ENCODE results near the gene RNF220. TPM values are rescaled to one million over a fixed set of nuclear protein-coding genes. Genes with fewer than 3 reads are reported as not detected.

RNF220 gene
- total RNA-seq, 2 donors from 2014 or later, result 84.8 to 95.2 TPM

DNA sequence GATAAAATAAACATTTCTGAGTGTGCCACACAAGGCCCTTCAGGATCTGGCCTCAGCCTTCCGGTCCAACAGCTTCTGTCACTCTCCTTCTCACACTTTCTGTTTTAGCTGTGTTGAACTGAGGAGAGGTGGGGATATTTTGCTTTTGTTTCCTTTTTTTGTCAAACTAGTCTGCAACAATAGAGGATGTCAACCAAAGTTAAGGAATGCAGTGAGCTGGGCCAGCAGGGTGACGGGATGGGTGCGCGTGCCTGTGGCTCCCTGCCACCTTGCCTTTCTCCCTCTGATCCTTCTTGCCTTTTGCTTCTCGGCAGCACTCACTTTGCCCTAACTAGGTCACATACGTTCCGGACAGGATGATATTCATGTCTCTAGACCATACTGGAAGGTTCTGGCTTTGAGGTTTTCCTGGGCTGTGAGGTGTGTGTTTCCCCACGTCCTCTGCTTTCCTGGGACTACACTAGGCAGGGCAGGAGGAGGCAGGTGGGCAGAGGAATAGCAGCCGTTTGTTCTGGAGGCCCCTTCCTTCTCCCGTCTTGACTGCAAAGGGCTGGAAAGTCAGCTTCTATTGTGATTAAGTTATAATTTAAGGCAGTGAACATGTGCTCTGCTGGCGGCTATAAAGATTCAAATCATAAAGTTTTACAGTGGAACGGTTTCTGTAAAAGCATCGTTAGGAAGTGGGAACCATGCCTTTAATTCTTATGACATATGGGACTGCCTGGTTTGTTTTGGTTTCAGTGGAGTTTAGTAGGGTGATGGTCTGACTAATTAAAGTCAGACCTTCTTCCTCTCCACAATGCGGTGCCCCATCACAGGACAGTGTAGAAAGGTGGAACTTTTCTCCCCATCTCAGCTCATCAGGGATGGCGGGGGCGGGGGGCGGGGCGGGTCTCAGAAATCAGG, 67.8 kb downstream of the RNF220 start:
- ATAC-seq, result no peak
- no peak overlapping the region for H3K27ac Mint-ChIP-seq
- peak overlapping the region; percentile 70 for H3K4me3 Mint-ChIP-seq

GRCh38 chr1:44476891-44477290, 71.8 kb downstream of the RNF220 start:
- H3K27ac Mint-ChIP-seq, result no peak overlapping the region
- no peak for ATAC-seq
- DNase-seq, result no peak
- H3K27me3 Mint-ChIP-seq, result peaks cover 44% of the 10 kb centered on the region
- H3K36me3 Mint-ChIP-seq (ENCODE audit: low read depth), result peaks cover 6% of the 10 kb centered on the region
- H3K4me1 Mint-ChIP-seq, result peaks cover 6% of the 10 kb centered on the region
- H3K9me3 ChIP-seq (ENCODE audit: control insufficient read depth, low read length, poor library complexity, severe bottlenecking), result no peaks in the 10 kb centered on the region
- H3K4me3 Mint-ChIP-seq, result no peak overlapping the region

More for the DNA sequence above, 67.8 kb downstream of the RNF220 start:
- DNase-seq, result no peak
- H3K9me3 ChIP-seq (ENCODE audit: control insufficient read depth, low read length, poor library complexity, severe bottlenecking), result no peaks in the 10 kb centered on the region
- H3K36me3 Mint-ChIP-seq (ENCODE audit: low read depth), result peaks cover 2% of the 10 kb centered on the region
- peaks cover 6% of the 10 kb centered on the region for H3K4me1 Mint-ChIP-seq
- peaks cover 41% of the 10 kb centered on the region for H3K27me3 Mint-ChIP-seq

GRCh38 chr1:44481701-44482100, 76.6 kb downstream of the RNF220 start:
- H3K36me3 Mint-ChIP-seq (ENCODE audit: low read depth), result peaks cover 4% of the 10 kb centered on the region
- no peak overlapping the region for H3K27ac Mint-ChIP-seq
- DNase-seq (no peak), ATAC-seq (no peak)
- peaks cover 61% of the 10 kb centered on the region for H3K27me3 Mint-ChIP-seq
- no peak overlapping the region for H3K4me3 Mint-ChIP-seq
- no peaks in the 10 kb centered on the region for H3K9me3 ChIP-seq (ENCODE audit: control insufficient read depth, low read length, poor library complexity, severe bottlenecking)
- H3K4me1 Mint-ChIP-seq, result peaks cover 2% of the 10 kb centered on the region

GRCh38 chr1:44483089-44483874, 78.2 kb downstream of the RNF220 start:
- H3K36me3 Mint-ChIP-seq (ENCODE audit: low read depth), result peaks cover 4% of the 10 kb centered on the region
- ATAC-seq (no peak), DNase-seq (no peak)
- peaks cover 61% of the 10 kb centered on the region for H3K27me3 Mint-ChIP-seq
- no peak overlapping the region for H3K4me3 Mint-ChIP-seq
- H3K27ac Mint-ChIP-seq, result no peak overlapping the region
- H3K4me1 Mint-ChIP-seq, result peaks cover 2% of the 10 kb centered on the region
- H3K9me3 ChIP-seq (ENCODE audit: control insufficient read depth, low read length, poor library complexity, severe bottlenecking), result no peaks in the 10 kb centered on the region

DNA sequence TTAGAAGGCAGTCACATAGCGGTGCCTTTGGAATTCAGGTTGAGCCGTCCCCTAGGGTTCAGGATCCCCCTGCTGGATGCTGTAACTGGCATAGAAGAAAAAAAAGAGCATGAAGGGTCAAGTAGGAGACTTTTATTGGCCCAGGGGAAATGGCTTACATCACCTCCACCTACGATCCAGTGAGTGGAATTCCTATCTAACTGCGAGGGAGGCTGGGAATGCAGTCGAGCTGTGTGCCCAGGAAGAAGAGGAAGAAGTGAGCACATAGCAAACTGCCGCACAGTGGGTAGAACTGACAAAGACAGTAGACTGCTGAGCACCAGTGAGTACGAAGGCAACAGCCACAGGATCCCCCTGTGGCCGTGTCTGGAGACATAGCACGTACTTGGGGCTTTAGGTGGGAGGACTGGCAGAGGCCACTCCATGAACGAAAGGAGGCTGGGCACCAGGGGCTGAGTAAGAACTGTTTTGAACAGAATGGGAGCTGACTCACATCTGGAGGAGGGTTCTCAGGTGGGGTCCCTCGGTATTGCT, 79.2 kb downstream of the RNF220 start:
- Mint-ChIP-seq H3K4me3 (no peak overlapping the region), H3K27me3 (peaks cover 65% of the 10 kb centered on the region), H3K27ac (no peak overlapping the region), H3K4me1 (peaks cover 2% of the 10 kb centered on the region), H3K36me3 (ENCODE audit: low read depth) (peaks cover 4% of the 10 kb centered on the region)
- ATAC-seq (no peak), DNase-seq (no peak)
- H3K9me3 ChIP-seq (ENCODE audit: control insufficient read depth, low read length, poor library complexity, severe bottlenecking), result no peaks in the 10 kb centered on the region

- Mint-ChIP-seq H3K4me3 (no peak overlapping the region), H3K36me3 (ENCODE audit: low read depth) (peaks cover 2% of the 10 kb centered on the region), H3K27me3 (peaks cover 59% of the 10 kb centered on the region), H3K4me1 (peaks cover 2% of the 10 kb centered on the region), H3K27ac (no peak overlapping the region)
- H3K9me3 ChIP-seq (ENCODE audit: control insufficient read depth, low read length, poor library complexity, severe bottlenecking), result no peaks in the 10 kb centered on the region
- ATAC-seq (no peak), DNase-seq (no peak)
Observed at GRCh38 chr1:44485229-44485933, 80.3 kb downstream of the RNF220 start.

DNA sequence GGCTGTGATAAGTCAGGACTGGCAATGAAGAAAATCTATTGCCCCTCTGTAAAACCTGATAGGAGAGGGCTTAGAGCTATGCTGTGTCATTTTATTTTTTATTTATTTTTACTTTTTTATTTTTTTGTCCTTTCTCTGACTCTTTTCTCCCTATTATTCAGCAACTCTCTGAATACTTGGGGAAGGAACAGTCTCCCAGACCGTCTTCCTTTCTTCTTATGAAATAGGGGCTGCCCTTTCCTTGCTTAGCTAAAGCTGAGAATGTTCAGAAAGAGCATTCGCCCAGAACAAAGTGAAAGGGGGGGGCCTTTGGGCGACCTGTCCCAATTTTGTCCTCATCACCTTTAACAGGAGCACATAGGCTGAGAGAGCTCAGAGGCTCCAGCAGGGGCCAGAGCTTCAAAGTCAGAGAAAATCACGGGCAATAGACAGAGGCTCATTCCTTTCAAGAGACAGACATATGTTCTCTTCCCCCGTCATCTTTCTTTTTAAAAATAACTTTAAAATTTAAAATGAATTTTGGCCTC, 80.9 kb downstream of the RNF220 start:
- DNase-seq, result no peak
- Mint-ChIP-seq H3K27ac (no peak overlapping the region), H3K27me3 (peaks cover 53% of the 10 kb centered on the region), H3K4me1 (peaks cover 2% of the 10 kb centered on the region), H3K36me3 (ENCODE audit: low read depth) (no peaks in the 10 kb centered on the region), H3K4me3 (no peak overlapping the region)
- no peak for ATAC-seq
- no peaks in the 10 kb centered on the region for H3K9me3 ChIP-seq (ENCODE audit: control insufficient read depth, low read length, poor library complexity, severe bottlenecking)

DNA sequence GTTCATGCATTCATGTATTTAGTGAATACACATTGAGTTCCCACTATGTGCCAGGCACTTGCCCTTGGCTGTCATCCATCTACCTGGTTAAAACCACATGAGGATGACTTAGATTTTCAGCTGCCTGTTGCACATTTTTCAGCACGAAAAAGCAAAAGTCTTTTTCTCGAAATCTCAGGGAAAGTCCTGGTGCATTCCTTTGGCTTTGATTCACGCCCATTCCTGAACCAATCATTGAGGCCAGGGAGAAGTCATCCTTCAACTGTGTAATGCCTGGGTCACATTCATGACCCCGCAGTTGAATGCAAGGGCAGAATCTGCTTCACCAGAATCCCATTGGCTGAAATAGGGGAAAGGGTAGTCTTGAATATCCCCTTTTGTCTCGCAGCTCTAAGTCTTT, 84.4 kb downstream of the RNF220 start:
- ATAC-seq (no peak), DNase-seq (no peak)
- Mint-ChIP-seq H3K4me1 (no peaks in the 10 kb centered on the region), H3K4me3 (no peak overlapping the region), H3K27me3 (peaks cover 32% of the 10 kb centered on the region), H3K27ac (no peak overlapping the region), H3K36me3 (ENCODE audit: low read depth) (no peaks in the 10 kb centered on the region)
- no peaks in the 10 kb centered on the region for H3K9me3 ChIP-seq (ENCODE audit: control insufficient read depth, low read length, poor library complexity, severe bottlenecking)

- no peak for ATAC-seq
- H3K27me3 Mint-ChIP-seq, result peaks cover 16% of the 10 kb centered on the region
- DNase-seq, result no peak
- H3K4me3 Mint-ChIP-seq, result no peak overlapping the region
- no peaks in the 10 kb centered on the region for H3K36me3 Mint-ChIP-seq (ENCODE audit: low read depth)
- no peak overlapping the region for H3K27ac Mint-ChIP-seq
- no peaks in the 10 kb centered on the region for H3K4me1 Mint-ChIP-seq
- no peaks in the 10 kb centered on the region for H3K9me3 ChIP-seq (ENCODE audit: control insufficient read depth, low read length, poor library complexity, severe bottlenecking)
Observed at GRCh38 chr1:44496541-44497171, 91.6 kb downstream of the RNF220 start.

- no peak for ATAC-seq
- Mint-ChIP-seq H3K4me3 (no peak overlapping the region), H3K36me3 (ENCODE audit: low read depth) (no peaks in the 10 kb centered on the region), H3K4me1 (no peaks in the 10 kb centered on the region), H3K27ac (no peak overlapping the region), H3K27me3 (peaks cover 13% of the 10 kb centered on the region)
- no peaks in the 10 kb centered on the region for H3K9me3 ChIP-seq (ENCODE audit: control insufficient read depth, low read length, poor library complexity, severe bottlenecking)
- no peak for DNase-seq
Observed at GRCh38 chr1:44497422-44498170, 92.5 kb downstream of the RNF220 start.

DNA sequence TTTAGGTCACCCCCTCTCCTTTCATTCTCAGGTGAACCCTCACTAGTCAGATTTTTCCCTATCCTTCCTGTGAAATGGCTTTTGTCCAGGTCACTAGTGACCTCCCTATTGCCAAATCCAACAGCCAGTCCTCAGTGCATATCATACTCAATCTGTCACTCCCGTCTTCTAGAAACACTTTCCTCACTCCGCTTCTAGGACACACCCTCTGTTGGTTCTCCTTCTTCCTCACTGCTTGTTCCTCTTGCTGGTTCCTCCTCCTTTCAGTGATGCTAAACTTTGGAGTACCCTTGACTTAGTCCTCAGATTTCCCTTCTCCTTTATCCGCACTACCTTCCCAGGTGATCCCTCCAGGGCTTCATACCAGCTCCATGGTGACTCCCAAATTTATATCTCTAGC, 94.3 kb downstream of the RNF220 start:
- H3K27ac Mint-ChIP-seq, result no peak overlapping the region
- ATAC-seq (no peak), DNase-seq (no peak)
- H3K27me3 Mint-ChIP-seq, result peaks cover 13% of the 10 kb centered on the region
- no peaks in the 10 kb centered on the region for H3K36me3 Mint-ChIP-seq (ENCODE audit: low read depth)
- no peaks in the 10 kb centered on the region for H3K4me1 Mint-ChIP-seq
- no peak overlapping the region for H3K4me3 Mint-ChIP-seq
- H3K9me3 ChIP-seq (ENCODE audit: control insufficient read depth, low read length, poor library complexity, severe bottlenecking), result no peaks in the 10 kb centered on the region

Data from T-helper 17 cell (primary cell).